H9 (cell line): ENCODE data around the gene TCEA3. TPM values are rescaled to one million over a fixed set of nuclear protein-coding genes. Genes with fewer than 3 reads are reported as not detected.

ENCODE experiments used
- DNase-seq: peaks from one replicate; pipeline ENCODE4 v3.0.0-alpha.2; 2017
- H2AFZ ChIP-seq: one replicate; pipeline ENCODE4 v1.6.1; 2013; ENCODE audit warnings: mild to moderate bottlenecking, low read length, control low read depth, moderate library complexity
- H2AK5ac ChIP-seq: 2 replicates; pipeline ENCODE4 v1.6.1; 2013; ENCODE audit warnings: low read length, control low read depth, mixed read lengths; ENCODE audit not compliant: insufficient read length
- H2BK120ac ChIP-seq: one replicate; pipeline ENCODE4 v1.6.1; 2013; ENCODE audit warnings: low read depth, mild to moderate bottlenecking, low read length, control low read depth, inconsistent platforms; ENCODE audit not compliant: poor library complexity, severe bottlenecking
- H2BK12ac ChIP-seq: 2 replicates; pipeline ENCODE4 v1.6.1; 2013; ENCODE audit warnings: low read length, control low read depth, mixed read lengths, low read depth; ENCODE audit not compliant: insufficient read length
- H2BK15ac ChIP-seq: 2 replicates; pipeline ENCODE4 v1.6.1; 2013; ENCODE audit warnings: low read depth, low read length, control low read depth
- H2BK20ac ChIP-seq: one replicate; pipeline ENCODE4 v1.6.1; 2013; ENCODE audit warnings: low read depth, mild to moderate bottlenecking, low read length, control low read depth, inconsistent platforms; ENCODE audit not compliant: poor library complexity, severe bottlenecking
- H2BK5ac ChIP-seq: 2 replicates; pipeline ENCODE4 v1.6.1; 2013; ENCODE audit warnings: low read length, control low read depth, mixed read lengths; ENCODE audit not compliant: insufficient read length
- H3K14ac ChIP-seq: 2 replicates; pipeline ENCODE4 v1.6.1; 2013; ENCODE audit warnings: low read length, control low read depth; ENCODE audit not compliant: insufficient read depth
- H3K18ac ChIP-seq: 2 replicates; pipeline ENCODE4 v1.6.1; 2013; ENCODE audit warnings: low read depth, mild to moderate bottlenecking, mixed read lengths, low read length, control low read depth; ENCODE audit not compliant: insufficient read length
- H3K23ac ChIP-seq: 2 replicates; pipeline ENCODE4 v1.6.1; 2013; ENCODE audit warnings: low read length, control low read depth, mixed read lengths, low read depth; ENCODE audit not compliant: insufficient read length
- H3K23me2 ChIP-seq: 2 replicates; pipeline ENCODE4 v1.6.1; 2013; ENCODE audit warnings: low read depth, mild to moderate bottlenecking, mixed read lengths, low read length, control low read depth; ENCODE audit not compliant: insufficient read length, poor library complexity, severe bottlenecking
- H3K27ac ChIP-seq: 2 replicates; pipeline ENCODE4 v1.5.1; 2013; ENCODE audit warnings: low read length, control low read depth, mixed read lengths, low read depth; ENCODE audit not compliant: insufficient read length
- H3K27me3 ChIP-seq: 2 replicates; pipeline ENCODE4 v1.6.1; 2013; ENCODE audit warnings: low read length, control low read depth, inconsistent platforms; ENCODE audit not compliant: insufficient read depth
- H3K4ac ChIP-seq: 2 replicates; pipeline ENCODE4 v1.6.1; 2013; ENCODE audit warnings: low read depth, mild to moderate bottlenecking, control low read depth, inconsistent platforms, low read length, moderate library complexity
- H3K4me1 ChIP-seq: 2 replicates; pipeline ENCODE4 v1.6.1; 2013; ENCODE audit warnings: low read length, control low read depth, inconsistent platforms; ENCODE audit not compliant: insufficient read depth
- H3K4me2 ChIP-seq: 2 replicates; pipeline ENCODE4 v1.6.1; 2013; ENCODE audit warnings: low read length, control low read depth, mixed read lengths; ENCODE audit not compliant: insufficient read length, insufficient read depth
- H3K56ac ChIP-seq: 2 replicates; pipeline ENCODE4 v1.6.1; 2013; ENCODE audit warnings: low read depth, mild to moderate bottlenecking, mixed read lengths, low read length, control low read depth; ENCODE audit not compliant: insufficient read length
- H3K79me1 ChIP-seq: 2 replicates; pipeline ENCODE4 v1.6.1; 2013; ENCODE audit warnings: low read depth, mild to moderate bottlenecking, moderate library complexity, low read length, control low read depth, inconsistent platforms; ENCODE audit not compliant: insufficient read depth, poor library complexity, severe bottlenecking
- H3K79me2 ChIP-seq: 2 replicates; pipeline ENCODE4 v1.6.1; 2013; ENCODE audit warnings: low read length, control low read depth, inconsistent platforms; ENCODE audit not compliant: insufficient read depth
- H3K9ac ChIP-seq: 2 replicates; pipeline ENCODE4 v1.6.1; 2013; ENCODE audit warnings: low read length, control low read depth, mixed read lengths; ENCODE audit not compliant: insufficient read length; ENCODE audit errors: extremely low read depth
- H3K9me3 ChIP-seq: one replicate; pipeline ENCODE4 v1.6.1; 2013; ENCODE audit warnings: low read depth, low read length, inconsistent platforms; ENCODE audit not compliant: control insufficient read depth
- H3T11ph ChIP-seq: one replicate; pipeline ENCODE4 v1.6.1; 2013; ENCODE audit warnings: mild to moderate bottlenecking, low read length, control low read depth, inconsistent platforms
- H4K20me1 ChIP-seq: one replicate; pipeline ENCODE4 v1.6.1; 2013; ENCODE audit not compliant: control insufficient read depth, insufficient read length, insufficient read depth
- H4K5ac ChIP-seq: 2 replicates; pipeline ENCODE4 v1.6.1; 2013; ENCODE audit warnings: low read depth, mild to moderate bottlenecking, mixed read lengths, low read length, control low read depth; ENCODE audit not compliant: insufficient read length
- H4K8ac ChIP-seq: replicated peaks from 2 replicates; pipeline ENCODE4 v1.6.1; 2013; ENCODE audit warnings: low read length, control low read depth, mixed read lengths, low read depth; ENCODE audit not compliant: insufficient read length
- H4K91ac ChIP-seq: 2 replicates; pipeline ENCODE4 v1.6.1; 2013; ENCODE audit warnings: low read depth, mild to moderate bottlenecking, moderate library complexity, mixed read lengths, low read length, control low read depth; ENCODE audit not compliant: insufficient read length
- H3K27ac Mint-ChIP-seq, 3 experiments: 2 replicates in 2 of 3; 3 replicates in 1 of 3; pipeline ENCODE4 v1.8.0; 2020 to 2021; ENCODE audit warnings: mixed read lengths in 3 of 3, mild to moderate bottlenecking in 1 of 3, moderate library complexity in 1 of 3
- H3K27me3 Mint-ChIP-seq: 2 replicates; pipeline ENCODE4 v1.8.0; 2021; ENCODE audit warnings: low read depth, mild to moderate bottlenecking, moderate library complexity, mixed read lengths
- H3K36me3 Mint-ChIP-seq, 3 experiments: 2 replicates in 2 of 3; 3 replicates in 1 of 3; pipeline ENCODE4 v1.8.0; 2020 to 2021; ENCODE audit warnings: low read depth in 3 of 3, mixed read lengths in 3 of 3; ENCODE audit not compliant: insufficient read depth in 1 of 3
- H3K4me1 Mint-ChIP-seq, 2 experiments: 2 replicates each; pipeline ENCODE4 v1.8.0; 2020; ENCODE audit warnings: mixed read lengths in 2 of 2
- H3K4me3 Mint-ChIP-seq, 2 experiments: 2 replicates in 1 of 2; 3 replicates in 1 of 2; pipeline ENCODE4 v1.8.0; 2020 to 2021; ENCODE audit warnings: mild to moderate bottlenecking in 2 of 2, mixed read lengths in 2 of 2, moderate library complexity in 1 of 2
- H3K9me3 Mint-ChIP-seq, 2 experiments: 2 replicates in 1 of 2; 3 replicates in 1 of 2; pipeline ENCODE4 v1.8.0; 2020; ENCODE audit warnings: mild to moderate bottlenecking in 2 of 2, mixed read lengths in 2 of 2, moderate library complexity in 1 of 2
- CTCF ChIP-seq: fragments of 200-600 bp; sonication (generic); conservative IDR thresholded peaks from 3 replicates; pipeline ENCODE4 v1.8.0; 2021; ENCODE audit warnings: antibody characterized with exemption, mild to moderate bottlenecking
- WGBS: extraction: QIAGEN DNeasy Blood & Tissue Kit; methylation state at CpG from one replicate; pipeline ENCODE4 v1.1.7; 2013; ENCODE audit warnings: missing lambda C conversion rate, low lambda C conversion rate, mixed read lengths; ENCODE audit not compliant: insufficient read length; ENCODE audit errors: extremely low coverage; 5-methylcytosine and 5-hydroxymethylcytosine counted together
- total RNA-seq: library from RNA; stranded (reverse); gene quantifications from 2 replicates; pipeline ENCODE4 v1.2.1, GENCODE V29; 2021

Gene TCEA3
- total RNA-seq, 1 experiment from 2014 or later: 0.37 TPM

GRCh38 chr1:23463286-23463685 is 38.7 kb upstream of the TCEA3 start:
- no peak overlapping the region for H3K14ac ChIP-seq

More at GRCh38 chr1:23463286-23463685, 38.7 kb upstream of the TCEA3 start:
- no peak overlapping the region for H3K23ac ChIP-seq
- H2BK5ac ChIP-seq: no peak overlapping the region
- WGBS: no CpG with 5 or more reads among the region's 3 CpGs
- no peaks in the 10 kb centered on the region for H4K20me1 ChIP-seq
- no peak overlapping the region for H2BK20ac ChIP-seq
- no peak overlapping the region for H3T11ph ChIP-seq
- H3K18ac ChIP-seq: no peak overlapping the region
- H2AFZ ChIP-seq: no peak overlapping the region
- no peaks in the 10 kb centered on the region for H3K9me3 ChIP-seq
- no peak overlapping the region for H4K91ac ChIP-seq
- no peak overlapping the region for H2BK15ac ChIP-seq
- no peak overlapping the region for H3K9ac ChIP-seq
- H3K27ac ChIP-seq: no peak overlapping the region
- H3K27me3 ChIP-seq: no peaks in the 10 kb centered on the region
- H3K4me3 Mint-ChIP-seq: no peak overlapping the region
- no peak overlapping the region for H3K27ac Mint-ChIP-seq
- no peaks in the 10 kb centered on the region; the same call in 1 of the 2 replicates for H3K4me1 ChIP-seq
- H2AK5ac ChIP-seq: no peak overlapping the region
- no peaks in the 10 kb centered on the region for H3K27me3 Mint-ChIP-seq
- no peak for DNase-seq
- H3K79me1 ChIP-seq: no peaks in the 10 kb centered on the region
- no peak overlapping the region for H3K4me2 ChIP-seq
- peaks cover 6% of the 10 kb centered on the region in 2 experiments; a peak in 3 of 4 replicates for H3K4me1 Mint-ChIP-seq
- H3K79me2 ChIP-seq: no peaks in the 10 kb centered on the region; the same call in 1 of the 2 replicates
- no peak overlapping the region for H2BK12ac ChIP-seq
- H3K36me3 Mint-ChIP-seq: no peaks in the 10 kb centered on the region
- no peak overlapping the region for H4K5ac ChIP-seq
- H3K9me3 Mint-ChIP-seq: no peaks in the 10 kb centered on the region
- no peak overlapping the region for H3K56ac ChIP-seq
- no peaks in the 10 kb centered on the region for H3K23me2 ChIP-seq
- no peak for TF ChIP-seq CTCF
- H4K8ac ChIP-seq: no peak overlapping the region
- H3K4ac ChIP-seq: no peak overlapping the region
- H2BK120ac ChIP-seq: no peak overlapping the region
